ENCODE data around the gene TMEM11.

- TF ChIP-seq POLR2A (IDR thresholded peaks at IDR 0.05): no peak
- TF ChIP-seq CTCF (IDR thresholded peaks at IDR 0.05): no peak
Observed at GRCh38 chr17:21263376-21263775, 49.4 kb upstream of the TMEM11 start.

Data from body of pancreas (tissue), 4 donors.